ENCODE results near the gene LIPI.
"Not testable (repeated sequence)": the region's sequence is repeated elsewhere in the genome, so short reads cannot be mapped to it uniquely, and the experiment has no call there.

The LIPI gene

GRCh38 chr21:14064296-14064645, 146.5 kb downstream of the LIPI start:
- H3K9me3 ChIP-seq: peaks cover 16% of the 10 kb centered on the region
- H3K4me3 ChIP-seq: no peak overlapping the region
- TF ChIP-seq Cebpa-rat (IDR thresholded peaks at IDR 0.05): no peak
- no peak overlapping the region for H3K27ac ChIP-seq
- H4K20me1 ChIP-seq: no peaks in the 10 kb centered on the region
- no peaks in the 10 kb centered on the region for H3K27me3 ChIP-seq
- no peak overlapping the region for H3K9ac ChIP-seq
- H3K4me2 ChIP-seq: no peak overlapping the region
- H3K4me1 ChIP-seq: no peaks in the 10 kb centered on the region
- H3K36me3 ChIP-seq: peaks cover 22% of the 10 kb centered on the region

DNA sequence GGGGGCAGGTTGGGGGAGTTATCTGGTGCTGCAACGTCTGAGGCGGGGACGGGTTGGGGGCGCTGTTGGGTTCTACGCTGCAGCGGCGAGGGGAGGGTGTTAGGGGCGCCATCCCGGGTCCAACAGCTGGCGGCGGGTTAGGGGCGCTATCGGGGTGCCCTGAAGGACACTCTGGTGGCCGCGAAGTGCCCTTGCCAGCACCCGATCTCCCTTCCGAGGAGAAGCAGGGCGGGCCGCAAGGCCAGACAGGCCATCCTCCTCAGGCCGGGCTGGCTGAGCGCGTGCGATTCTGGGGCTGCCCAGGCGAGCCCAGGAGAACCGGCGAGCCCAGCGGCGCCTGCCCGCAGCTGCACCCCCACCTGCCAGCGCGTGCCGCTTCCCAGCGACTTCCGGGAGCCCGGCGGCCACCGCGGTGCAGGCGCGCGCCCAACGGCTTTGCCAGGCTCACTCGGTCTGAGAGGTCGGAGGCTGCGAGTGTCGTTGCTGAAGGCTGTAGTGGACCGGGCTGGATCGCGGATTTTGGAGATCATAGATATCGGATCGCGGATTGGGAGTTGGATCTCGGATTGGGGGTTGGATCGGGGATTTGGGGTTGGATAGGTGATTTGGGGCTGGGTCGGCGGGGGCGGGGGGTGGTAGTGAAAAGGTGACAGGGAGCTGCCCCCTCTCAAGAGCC, 147.0 kb downstream of the LIPI start:
- H3K4me2 ChIP-seq, H4K20me1 ChIP-seq, H3K27ac ChIP-seq, H3K4me1 ChIP-seq, H3K27me3 ChIP-seq, H3K9ac ChIP-seq, H3K4me3 ChIP-seq: not testable (repeated sequence)
- peaks cover 27% of the 10 kb centered on the region for H3K36me3 ChIP-seq
- peaks cover 16% of the 10 kb centered on the region for H3K9me3 ChIP-seq

DNA sequence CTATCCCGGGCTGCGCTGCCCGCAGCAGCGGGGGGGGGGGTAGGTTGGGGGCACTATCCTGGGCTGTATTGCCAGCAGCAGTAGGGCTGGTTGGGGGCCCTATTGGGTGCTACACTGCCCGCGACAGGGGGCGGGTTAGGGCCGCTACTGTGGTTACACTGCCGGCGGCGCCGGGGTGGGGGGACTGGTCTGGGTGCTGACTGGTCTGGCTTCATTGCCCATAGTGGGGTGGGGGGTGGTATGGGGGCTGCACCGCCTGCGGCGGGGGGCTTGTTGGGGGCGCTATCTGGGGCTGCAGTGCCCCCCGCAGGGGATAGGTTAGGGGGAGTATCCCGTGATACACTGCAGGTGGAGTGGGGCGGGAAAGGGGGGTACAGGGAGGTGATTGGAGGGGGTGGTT, 148.1 kb downstream of the LIPI start:
- not testable (repeated sequence) for H3K27ac ChIP-seq, H4K20me1 ChIP-seq, H3K4me2 ChIP-seq, H3K27me3 ChIP-seq, H3K9ac ChIP-seq, H3K4me3 ChIP-seq, H3K4me1 ChIP-seq
- peaks cover 34% of the 10 kb centered on the region for H3K36me3 ChIP-seq
- H3K9me3 ChIP-seq: peaks cover 16% of the 10 kb centered on the region

DNA sequence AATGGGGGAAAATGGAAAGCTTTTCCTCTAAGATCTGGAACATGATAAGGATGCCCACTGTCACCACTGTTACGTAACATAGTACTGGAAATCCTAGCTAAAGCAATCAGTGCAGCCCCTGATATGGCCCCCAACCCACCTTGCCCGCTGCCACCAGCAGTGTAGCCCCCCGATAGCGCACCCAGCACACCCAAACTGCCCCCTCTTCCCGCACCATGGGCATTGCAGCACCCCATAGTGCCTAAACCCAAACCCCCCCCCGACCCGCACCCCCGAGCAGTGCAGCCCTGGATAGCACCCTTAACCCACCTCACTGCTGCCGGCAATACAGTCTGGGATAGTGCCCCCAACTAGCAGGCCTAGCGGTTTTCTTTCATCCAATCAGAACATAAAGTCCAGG, 148.9 kb downstream of the LIPI start:
- not testable (repeated sequence) for H3K27me3 ChIP-seq, H3K27ac ChIP-seq, H3K4me1 ChIP-seq, H3K4me3 ChIP-seq, H3K9ac ChIP-seq, H4K20me1 ChIP-seq, H3K4me2 ChIP-seq
- Histone ChIP-seq H3K36me3 (peaks cover 37% of the 10 kb centered on the region), H3K9me3 (peaks cover 16% of the 10 kb centered on the region)

GRCh38 chr21:14058995-14059627, 151.6 kb downstream of the LIPI start:
- H3K9ac ChIP-seq, H4K20me1 ChIP-seq, H3K27me3 ChIP-seq, H3K4me1 ChIP-seq, H3K27ac ChIP-seq, H3K4me2 ChIP-seq, H3K4me3 ChIP-seq: not testable (repeated sequence)
- H3K36me3 ChIP-seq: peaks cover 41% of the 10 kb centered on the region
- H3K9me3 ChIP-seq: peaks cover 40% of the 10 kb centered on the region

All from BLaER1 (cell line).